Skin of body (tissue), 2 donors: ENCODE measurements around the gene PAPOLA. TPM values are rescaled to one million over a fixed set of nuclear protein-coding genes. Genes with fewer than 3 reads are reported as not detected.

Source experiments
- DNase-seq: peaks from one replicate; lab custom pipeline; 2025; lab: John Stamatoyannopoulos, UW
- total RNA-seq: library from RNA; depleted of rRNA; stranded (reverse); fragments of >200 nt; gene quantifications from one replicate; pipeline ENCODE4 v1.2.3, GENCODE V29; 2014

PAPOLA gene
- total RNA-seq, 1 donor from 2014 or later = 164 TPM

DNA sequence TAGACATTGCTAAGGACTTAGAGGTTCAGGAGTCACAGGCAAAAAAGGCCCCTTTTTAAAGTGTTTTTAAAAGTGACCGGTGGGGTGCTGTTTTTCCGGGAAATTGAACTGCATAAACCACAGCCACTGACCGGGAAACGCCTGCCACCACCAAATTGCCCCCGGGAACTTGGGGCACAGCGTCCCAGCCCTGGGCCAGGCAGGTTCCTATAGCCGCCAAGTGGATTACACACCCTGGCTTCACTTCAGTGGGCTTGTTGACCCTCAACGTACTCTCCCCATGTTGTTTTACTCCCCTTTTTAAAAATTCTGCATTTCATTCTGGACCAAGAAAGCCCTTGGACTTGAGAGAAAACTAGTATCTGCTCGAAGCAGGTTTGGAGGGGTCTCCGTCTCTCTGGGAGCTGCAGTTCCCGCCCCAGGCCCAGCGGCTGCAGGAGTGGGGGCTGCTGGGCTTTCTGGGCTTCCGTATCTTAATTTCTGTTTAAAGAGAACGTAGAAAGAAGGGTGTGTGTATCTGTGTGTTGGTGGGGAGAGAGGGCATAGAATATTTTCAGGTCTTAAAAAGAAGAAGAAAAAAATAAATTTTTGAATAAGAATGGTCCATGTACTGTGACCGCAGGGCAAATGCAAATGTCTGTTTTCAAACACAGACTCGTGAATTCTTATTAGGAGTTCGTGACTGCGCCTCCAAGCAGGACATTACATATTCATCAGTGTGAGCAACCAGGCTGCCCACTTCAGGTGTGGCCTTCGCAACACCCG lies 82.9 kb downstream of the PAPOLA start:
- DNase-seq = no peak

DNA sequence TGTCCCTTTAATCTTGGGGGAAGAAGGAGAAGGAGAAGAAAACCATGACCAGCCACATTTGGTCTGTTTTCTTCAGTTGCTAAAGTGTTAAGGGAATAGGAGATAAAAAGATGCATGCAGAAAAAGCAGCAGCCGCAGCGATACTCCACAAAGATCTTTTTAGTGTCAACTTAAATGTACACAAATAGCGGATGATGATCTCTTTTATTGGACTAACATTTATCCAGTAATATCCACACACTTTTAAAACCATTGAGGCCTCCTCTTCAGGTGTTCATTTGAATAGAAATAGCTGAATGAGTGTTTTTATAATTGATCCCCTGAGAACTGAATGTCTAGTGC lies 83.5 kb downstream of the PAPOLA start:
- DNase-seq = no peak

DNA sequence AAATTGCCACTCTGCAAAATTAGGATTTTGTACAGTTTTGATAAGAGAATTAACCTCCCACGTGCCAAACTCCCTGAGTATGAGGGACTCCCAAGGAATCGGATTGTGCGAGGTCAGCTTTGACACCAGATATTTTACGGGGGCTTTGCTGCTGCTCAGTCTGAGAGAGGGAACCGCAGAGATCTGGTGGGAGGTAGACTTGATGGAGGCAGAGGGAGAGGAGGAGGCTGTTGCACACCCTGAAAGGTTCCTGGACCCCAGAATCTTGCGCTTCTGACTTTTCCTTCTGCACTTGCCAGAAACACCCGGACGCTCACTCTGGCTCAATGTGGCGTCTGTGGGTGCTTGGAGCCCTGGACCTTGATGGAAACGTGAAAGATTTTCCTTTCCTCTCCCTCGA lies 83.9 kb downstream of the PAPOLA start:
- DNase-seq = no peak

- DNase-seq = no peak
These were observed 85.0 kb downstream of the PAPOLA start for GRCh38 chr14:96586921-96587822.

DNA sequence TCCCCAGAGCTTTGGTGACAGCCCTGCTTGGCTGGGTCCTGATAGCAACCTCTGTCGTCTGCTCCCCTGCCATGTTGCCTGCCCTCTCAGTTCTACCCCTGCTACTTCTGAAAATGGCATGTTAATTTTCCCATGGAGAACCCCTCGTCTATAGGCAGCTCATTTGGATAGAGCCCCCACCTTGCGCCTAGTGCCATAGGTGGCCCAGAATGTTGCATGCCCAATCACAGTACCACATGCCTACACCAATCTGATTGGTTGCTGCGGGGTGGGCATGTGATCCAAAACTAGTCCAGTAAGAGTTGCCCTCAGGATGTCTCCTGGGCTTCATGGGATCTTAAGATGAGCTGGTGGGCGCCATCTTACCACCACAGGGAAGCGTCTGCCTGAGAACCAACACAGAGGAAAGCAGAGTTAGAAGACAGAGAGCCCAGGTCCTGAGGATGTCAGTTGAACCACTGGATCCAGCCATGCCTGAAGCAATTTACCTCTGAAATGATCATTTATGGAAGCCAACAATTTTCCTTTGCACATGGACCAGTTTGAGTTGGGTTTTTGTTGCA lies 85.7 kb downstream of the PAPOLA start:
- DNase-seq = no peak

DNA sequence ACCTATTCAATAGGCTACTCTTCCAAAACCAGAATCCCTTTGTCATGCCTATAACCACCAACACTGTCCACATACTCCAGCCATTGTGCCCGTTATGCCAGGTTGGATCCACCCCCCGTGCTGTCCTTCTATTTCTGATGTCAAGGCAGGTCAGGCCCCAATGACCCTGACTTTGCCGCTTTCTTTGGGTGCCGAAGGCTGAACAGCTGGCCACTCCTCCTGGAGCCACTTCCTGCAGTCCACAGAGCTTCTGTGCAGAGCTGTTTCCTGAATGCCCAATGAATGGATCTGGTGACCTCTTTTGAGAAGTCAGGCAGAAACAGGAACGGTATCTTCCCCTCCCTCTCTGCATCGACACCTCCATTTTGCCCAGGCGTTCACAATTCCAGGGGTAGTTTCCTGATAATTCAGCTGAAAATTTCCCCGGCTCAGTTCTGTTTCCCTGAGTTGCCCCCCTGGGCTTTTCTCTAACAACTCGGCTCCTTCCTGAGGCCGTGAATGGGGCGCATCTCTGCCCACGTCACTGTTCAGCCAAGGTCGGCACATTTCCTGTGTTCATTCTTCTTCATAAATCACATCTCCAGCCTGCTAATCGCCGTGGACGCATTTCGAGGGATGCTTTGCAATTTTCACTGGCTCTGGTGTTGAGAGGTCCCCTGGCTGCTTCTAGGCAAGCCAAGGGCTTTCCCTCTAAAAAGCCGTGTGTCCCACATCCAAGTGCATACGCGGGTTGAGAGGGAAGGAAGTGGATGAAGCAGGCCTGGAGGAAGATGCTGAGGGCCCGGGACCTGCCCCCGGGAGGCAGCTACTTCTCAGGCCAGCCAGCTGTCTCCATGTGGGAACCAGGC lies 86.5 kb downstream of the PAPOLA start:
- DNase-seq = no peak

- no peak for DNase-seq
These were observed 87.4 kb downstream of the PAPOLA start for GRCh38 chr14:96589577-96589976.

- no peak for DNase-seq
These were observed 88.1 kb downstream of the PAPOLA start for GRCh38 chr14:96590190-96590864.

DNA sequence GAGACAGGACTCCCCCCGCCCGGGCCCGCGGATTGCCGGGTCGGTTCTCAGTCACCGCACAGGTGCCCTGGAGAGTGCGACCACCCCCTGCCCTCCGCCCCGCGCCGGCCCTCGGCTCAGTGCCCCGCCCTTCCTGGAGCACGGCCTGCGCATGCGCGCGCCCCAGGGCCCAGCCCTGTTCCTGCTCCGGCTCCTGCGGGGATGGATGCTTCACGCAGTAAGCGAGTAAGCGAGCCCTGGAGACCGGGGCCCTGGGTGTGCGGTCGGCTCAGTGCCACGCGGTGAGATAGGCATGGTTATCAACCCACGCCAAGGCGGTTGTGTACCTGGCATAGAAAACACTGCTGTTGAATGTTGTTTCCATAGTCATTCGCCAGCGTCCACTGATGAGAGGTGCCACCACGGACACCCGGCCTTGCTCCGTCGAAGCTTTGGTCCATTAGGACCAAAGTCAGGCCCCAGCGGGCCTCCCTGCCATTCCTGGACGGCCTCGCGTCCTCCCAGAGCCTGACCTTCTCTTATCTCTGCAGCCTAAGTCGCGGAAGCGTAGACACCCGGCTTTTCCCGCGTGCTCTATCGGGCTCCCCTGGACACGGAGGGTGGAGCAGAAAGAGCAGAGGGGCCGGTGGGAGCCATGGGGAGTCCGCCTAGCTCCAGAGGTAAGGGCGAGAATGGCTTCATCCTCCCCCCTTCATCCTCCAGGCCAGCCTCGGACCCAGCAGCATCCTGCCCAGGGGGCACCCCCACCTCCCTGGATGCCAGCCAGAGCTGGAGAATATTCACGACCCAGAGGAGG lies 90.6 kb downstream of the PAPOLA start:
- DNase-seq = no peak

- DNase-seq = no peak
These were observed 92.8 kb downstream of the PAPOLA start for GRCh38 chr14:96594961-96595360.

- DNase-seq = no peak
These were observed 95.5 kb downstream of the PAPOLA start for GRCh38 chr14:96597680-96598079.

DNA sequence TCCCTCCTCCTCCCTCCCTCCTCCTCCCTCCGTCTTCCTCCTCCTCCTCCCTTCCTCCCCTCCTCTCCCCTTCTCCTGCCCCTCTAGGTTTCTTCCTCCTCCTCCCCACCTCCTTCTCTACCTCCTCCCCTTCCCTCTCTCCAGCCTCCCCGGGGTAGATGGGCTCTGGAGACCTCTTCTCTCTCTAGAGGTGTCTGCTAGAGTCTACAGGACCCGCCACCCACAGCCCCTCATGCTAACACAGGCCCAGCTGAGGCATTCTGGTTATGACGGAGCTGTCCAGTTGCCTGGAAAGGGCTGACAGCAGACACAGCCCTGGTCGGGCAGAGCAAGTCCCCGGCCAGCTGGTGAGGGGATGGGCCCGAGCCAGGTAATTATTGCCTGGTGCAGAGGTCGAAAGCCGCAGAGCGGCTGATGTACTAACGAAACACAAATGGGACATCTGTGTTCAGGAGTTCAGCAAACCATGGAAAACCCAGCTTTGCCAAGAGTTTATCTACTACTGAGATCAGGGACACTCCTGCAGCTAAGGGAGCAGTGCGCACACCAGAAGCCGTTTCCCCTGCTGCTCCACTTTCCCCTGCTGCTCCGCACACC lies 96.2 kb downstream of the PAPOLA start:
- DNase-seq = no peak

DNA sequence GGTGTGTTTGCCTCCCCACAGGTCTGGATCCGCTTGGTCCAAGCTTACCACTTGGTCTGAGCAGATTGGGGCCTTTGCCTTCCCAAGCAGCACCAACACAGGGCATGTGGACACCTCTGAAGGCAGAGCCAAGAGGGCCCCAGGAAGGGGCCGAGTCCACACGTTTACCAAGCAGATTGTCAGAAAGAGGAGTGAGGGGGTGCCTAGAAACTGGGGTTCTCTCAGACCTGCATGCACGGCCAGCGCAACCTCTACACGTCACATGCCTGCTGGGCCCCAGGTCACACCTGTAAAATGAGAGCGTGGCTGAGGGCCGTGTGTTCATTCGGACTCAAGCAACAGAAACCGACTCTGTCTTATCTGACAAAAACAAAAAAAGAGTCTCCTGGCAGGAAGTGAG lies 96.9 kb downstream of the PAPOLA start:
- DNase-seq = no peak

GRCh38 chr14:96602186-96602585 lies 100.0 kb downstream of the PAPOLA start:
- DNase-seq = no peak

DNA sequence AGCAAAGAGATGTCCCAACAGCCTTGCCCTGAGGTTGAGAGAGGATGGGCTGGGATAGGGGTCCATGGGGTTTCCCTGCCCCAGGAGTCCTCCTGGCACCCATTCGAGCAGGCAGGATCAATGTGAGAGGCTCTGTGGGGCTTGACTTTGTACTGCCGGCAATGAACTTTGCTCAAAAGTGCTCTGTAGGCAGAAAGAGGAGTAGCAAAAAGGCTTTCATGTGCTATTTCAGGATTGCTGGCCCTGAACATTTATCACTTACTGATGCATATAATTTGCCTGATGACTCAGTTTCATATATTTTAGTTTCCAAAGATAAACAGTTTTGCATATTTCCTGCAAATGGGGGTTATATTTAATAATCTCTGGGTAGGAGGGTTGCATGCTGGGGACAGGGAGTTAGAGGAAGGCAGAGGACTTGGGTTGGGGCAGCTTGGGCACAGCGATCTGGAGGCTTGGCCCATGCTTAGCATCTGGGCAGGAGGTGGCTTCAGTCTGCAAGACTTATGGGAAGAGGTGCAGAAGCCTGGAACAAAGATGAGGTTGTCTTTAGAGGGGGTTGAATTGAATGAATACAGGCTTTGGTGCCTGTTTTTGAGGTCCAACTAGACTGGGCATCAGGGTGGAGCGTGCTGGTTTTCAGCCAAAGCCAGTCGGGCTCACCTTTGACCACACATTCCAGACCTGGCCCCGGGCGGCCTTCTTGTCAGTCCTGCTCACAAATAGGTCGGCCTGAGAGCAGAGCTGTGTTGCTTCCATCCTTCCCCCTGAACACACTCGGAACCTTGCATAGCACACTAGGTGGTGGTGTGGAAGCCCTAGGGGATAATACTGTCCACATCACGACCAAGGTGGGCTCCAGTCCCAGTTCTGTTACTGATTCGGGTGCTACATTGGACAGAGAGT lies 101.4 kb downstream of the PAPOLA start:
- DNase-seq = no peak

DNA sequence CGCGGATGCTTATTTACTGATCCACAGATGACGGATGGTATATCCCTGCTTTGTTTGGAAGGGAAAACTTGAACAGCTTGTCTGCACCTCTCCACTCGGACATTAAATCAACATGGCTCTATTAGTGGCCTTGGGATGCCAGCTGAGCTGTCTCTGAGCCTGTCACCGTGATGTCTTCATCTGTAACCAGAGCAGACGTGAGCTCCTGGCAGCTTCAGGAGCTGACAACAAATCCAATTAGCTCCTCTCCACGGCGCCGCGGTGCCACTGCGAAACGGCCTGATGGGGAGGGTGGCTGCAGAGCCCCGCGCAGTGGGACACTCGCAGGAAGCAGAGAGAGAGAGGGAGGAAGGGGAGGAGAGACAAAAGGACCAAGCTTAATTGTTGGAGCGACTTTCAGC lies 112.3 kb downstream of the PAPOLA start:
- no peak for DNase-seq

- DNase-seq = no peak
These were observed 114.1 kb downstream of the PAPOLA start for GRCh38 chr14:96616161-96616721.
